UCSD-AML1 (cell line): ENCODE measurements around the gene SANBR.
"Not testable (repeated sequence)": the region's sequence is repeated elsewhere in the genome, so short reads cannot be mapped to it uniquely, and the experiment has no call there.

Experiments
- DNase-seq: peaks from one replicate; lab custom pipeline; 2025; ENCODE audit not compliant: unreplicated experiment; lab: John Stamatoyannopoulos, UW

The SANBR gene

GRCh38 chr2:61065714-61066709 lies at the start of gene SANBR:
SANBR (plus strand) TSS chr2:61065871; CDS start chr2:61070351, 4,480 bp downstream.
- peak; percentile 91 for DNase-seq

GRCh38 chr2:61015976-61016375 lies 49.7 kb upstream of the SANBR start:
- DNase-seq = no peak

- no peak for DNase-seq
Observed at GRCh38 chr2:61016392-61017002, 49.2 kb upstream of the SANBR start.

GRCh38 chr2:61017003-61017555 lies 48.6 kb upstream of the SANBR start:
- peak; percentile 87 for DNase-seq

GRCh38 chr2:61017556-61018317 lies 47.9 kb upstream of the SANBR start, which contains the start of the genes PEX13 and PUS10:
PEX13 (plus strand) TSS chr2:61017720; CDS start chr2:61017760, 40 bp downstream.
PUS10 (minus strand) TSS chr2:61018255; CDS start chr2:61011890, 6,365 bp downstream.
- DNase-seq = peak; percentile 87

GRCh38 chr2:61018318-61018755 lies 47.3 kb upstream of the SANBR start:
- DNase-seq = no peak

- DNase-seq = no peak
Observed at GRCh38 chr2:61018798-61019197, 46.9 kb upstream of the SANBR start.

GRCh38 chr2:61021228-61021660 lies 44.4 kb upstream of the SANBR start:
- no peak for DNase-seq

GRCh38 chr2:61023670-61024069 lies 42.0 kb upstream of the SANBR start:
- no peak for DNase-seq

GRCh38 chr2:61029533-61029932 lies 36.1 kb upstream of the SANBR start:
- DNase-seq = no peak

GRCh38 chr2:61034592-61034991 lies 31.1 kb upstream of the SANBR start:
- DNase-seq = not testable (repeated sequence)

GRCh38 chr2:61036643-61037042 lies 29.0 kb upstream of the SANBR start:
- not testable (repeated sequence) for DNase-seq

GRCh38 chr2:61042807-61043206 lies 22.9 kb upstream of the SANBR start:
- no peak for DNase-seq

GRCh38 chr2:61044636-61045035 lies 21.0 kb upstream of the SANBR start:
- DNase-seq = no peak

GRCh38 chr2:61045226-61045625 lies 20.4 kb upstream of the SANBR start:
- no peak for DNase-seq

- DNase-seq = no peak
Observed at GRCh38 chr2:61045999-61046398, 19.7 kb upstream of the SANBR start.

- no peak for DNase-seq
Observed at GRCh38 chr2:61055557-61055956, 10.1 kb upstream of the SANBR start.

GRCh38 chr2:61057562-61057961 lies 8.1 kb upstream of the SANBR start:
- DNase-seq = no peak

- no peak for DNase-seq
Observed at GRCh38 chr2:61059382-61059781, 6.3 kb upstream of the SANBR start.

GRCh38 chr2:61074100-61074499 lies 8.4 kb downstream of the SANBR start:
- DNase-seq = no peak

- DNase-seq = no peak
Observed at GRCh38 chr2:61085883-61086282, 20.2 kb downstream of the SANBR start.
